Mucosa of descending colon (tissue), 3 donors: Measurements from ENCODE around the gene FYN. TPM values are rescaled to one million over a fixed set of nuclear protein-coding genes. Genes with fewer than 3 reads are reported as not detected.
A peak's percentile ranks its signal among the peaks of the same experiment; 100 is the strongest.

Source experiments
- ATAC-seq: fragments of 200-7000 bp; cut with Tn5 transposase; one replicate; pipeline ENCODE4 v1.9.1; 2020; ENCODE audit warnings: mild to moderate bottlenecking, moderate library complexity
- DNase-seq, 3 donors: peaks; one replicate each; pipeline ENCODE4 v3.0.0-alpha.2; 2020
- H3K36me3 ChIP-seq: fragments of 200-600 bp; one replicate; pipeline ENCODE4 v1.8.0; 2021; ENCODE audit warnings: low read depth, mild to moderate bottlenecking
- H3K4me1 ChIP-seq: fragments of 200-600 bp; one replicate; pipeline ENCODE4 v1.8.0; 2021; ENCODE audit warnings: low read depth, mild to moderate bottlenecking
- H3K4me3 ChIP-seq: fragments of 200-600 bp; one replicate; pipeline ENCODE4 v1.8.0; 2021; ENCODE audit warnings: mild to moderate bottlenecking
- H3K9me3 ChIP-seq: fragments of 200-600 bp; one replicate; pipeline ENCODE4 v1.8.0; 2021; ENCODE audit warnings: mild to moderate bottlenecking
- intact Hi-C, 2 donors: fragments of 100-400 bp; cut with DNase I in 1 of 2; cut with micrococcal nuclease in 1 of 2; formaldehyde crosslinking; loops; one replicate each; pipeline versions ENCODE4 v1.11.0 to v1.11.1; 2022; cut with DNase I, micrococcal nuclease
- total RNA-seq, 3 donors: library from RNA; stranded (reverse); fragmentation: NEBNext Ultra II Directional in 2 of 3; extraction: Animal tissue kit (Norgen Biotek cat#: 25700) in 2 of 3; gene quantifications; one replicate each; pipeline versions ENCODE4 v1.2.1 to v1.2.4, GENCODE V29; 2021 to 2023
- TF ChIP-seq, protein P1 (sequence below): fragments of 200-600 bp; IDR thresholded peaks from one replicate; pipeline ENCODE4 v1.8.0; 2022; ENCODE audit warnings: antibody characterized with exemption, mild to moderate bottlenecking
- donor health status: DM: no; HTN: no; CAD: no; lungs with moderate emphysema.
- donor health status: DM: no; HTN: no; CAD: no.
- donor health status: DM: no; HTN: yes; CAD: no.

Gene FYN
- total RNA-seq, 3 donors from 2014 or later, result 15.0 to 63.0 (median 24.8) TPM

DNA sequence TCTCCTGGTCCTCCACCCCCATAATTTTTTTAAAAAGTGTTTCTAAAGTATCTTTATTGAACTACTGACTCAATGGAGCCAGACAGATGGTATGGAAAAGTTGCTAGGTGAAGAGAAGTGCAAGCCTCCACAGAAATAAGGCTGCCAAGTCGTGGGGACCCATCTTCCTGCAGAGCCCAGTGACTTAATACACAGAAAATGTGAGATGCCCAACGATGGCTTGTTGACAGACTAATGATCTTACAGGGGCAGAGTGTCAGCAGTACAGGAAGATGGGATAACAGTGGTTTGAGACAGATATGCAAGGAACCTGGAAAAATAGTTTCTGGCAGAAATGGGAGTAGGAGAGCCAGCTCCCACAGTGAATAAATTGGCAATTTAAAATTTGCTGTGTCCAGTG is 43.3 kb downstream of the FYN start:
- intact Hi-C loops, result no loop called here
- H3K9me3 ChIP-seq, result no peaks in the 10 kb centered on the region
- no peak overlapping the region for H3K4me3 ChIP-seq
- no peak for ATAC-seq
- TF ChIP-seq, protein P1, sequence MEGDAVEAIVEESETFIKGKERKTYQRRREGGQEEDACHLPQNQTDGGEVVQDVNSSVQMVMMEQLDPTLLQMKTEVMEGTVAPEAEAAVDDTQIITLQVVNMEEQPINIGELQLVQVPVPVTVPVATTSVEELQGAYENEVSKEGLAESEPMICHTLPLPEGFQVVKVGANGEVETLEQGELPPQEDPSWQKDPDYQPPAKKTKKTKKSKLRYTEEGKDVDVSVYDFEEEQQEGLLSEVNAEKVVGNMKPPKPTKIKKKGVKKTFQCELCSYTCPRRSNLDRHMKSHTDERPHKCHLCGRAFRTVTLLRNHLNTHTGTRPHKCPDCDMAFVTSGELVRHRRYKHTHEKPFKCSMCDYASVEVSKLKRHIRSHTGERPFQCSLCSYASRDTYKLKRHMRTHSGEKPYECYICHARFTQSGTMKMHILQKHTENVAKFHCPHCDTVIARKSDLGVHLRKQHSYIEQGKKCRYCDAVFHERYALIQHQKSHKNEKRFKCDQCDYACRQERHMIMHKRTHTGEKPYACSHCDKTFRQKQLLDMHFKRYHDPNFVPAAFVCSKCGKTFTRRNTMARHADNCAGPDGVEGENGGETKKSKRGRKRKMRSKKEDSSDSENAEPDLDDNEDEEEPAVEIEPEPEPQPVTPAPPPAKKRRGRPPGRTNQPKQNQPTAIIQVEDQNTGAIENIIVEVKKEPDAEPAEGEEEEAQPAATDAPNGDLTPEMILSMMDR, result no peak
- H3K36me3 ChIP-seq, result no peaks in the 10 kb centered on the region
- H3K4me1 ChIP-seq, result no peaks in the 10 kb centered on the region
- DNase-seq, result no peak

DNA sequence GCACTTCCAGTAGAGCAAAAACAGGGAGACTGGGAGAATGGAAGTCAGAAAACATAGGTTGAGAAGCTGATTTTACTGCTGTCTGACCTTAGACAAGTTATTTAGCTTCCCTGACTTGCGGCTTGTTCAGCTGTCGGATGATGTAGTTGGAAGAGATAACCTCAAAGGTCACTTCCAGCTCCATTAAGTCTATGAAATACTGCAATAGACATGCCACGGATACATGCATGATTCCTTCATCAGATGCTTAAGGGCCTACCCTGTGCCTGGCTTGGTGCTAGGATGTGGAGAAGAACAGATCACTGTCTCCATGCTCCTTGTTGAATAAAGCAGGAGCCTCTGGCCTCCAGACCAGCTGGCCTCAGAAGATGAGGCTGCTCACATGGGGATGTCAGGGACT is 43.7 kb downstream of the FYN start:
- Histone ChIP-seq H3K4me3 (no peak overlapping the region), H3K4me1 (no peaks in the 10 kb centered on the region), H3K9me3 (no peaks in the 10 kb centered on the region), H3K36me3 (no peaks in the 10 kb centered on the region)
- no peak for ATAC-seq
- no peak for DNase-seq
- intact Hi-C loops, result no loop called here
- TF ChIP-seq, protein P1, result no peak

DNA sequence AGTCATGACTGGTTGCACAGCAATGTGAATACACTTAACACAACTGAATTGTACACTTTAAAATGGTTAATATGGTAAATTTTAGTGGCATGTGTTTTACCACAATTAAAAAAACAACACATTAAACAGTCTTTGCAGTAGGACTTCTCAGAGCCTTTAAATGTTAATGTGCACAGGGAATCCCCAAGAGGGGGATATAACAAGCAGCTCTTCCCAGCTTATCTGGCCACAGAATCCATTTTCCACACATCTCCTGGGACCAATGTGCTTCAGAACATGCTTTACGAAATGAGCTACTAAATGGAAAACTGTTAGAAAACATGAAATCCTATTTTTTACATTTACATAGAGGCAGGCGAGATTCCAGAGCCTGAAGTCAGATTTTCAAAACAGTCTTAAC is 44.4 kb downstream of the FYN start:
- ATAC-seq (no peak), DNase-seq (no peak)
- intact Hi-C loops, result no loop called here
- TF ChIP-seq, protein P1, result no peak
- H3K9me3 ChIP-seq, result no peaks in the 10 kb centered on the region
- H3K4me3 ChIP-seq, result no peak overlapping the region
- no peaks in the 10 kb centered on the region for H3K4me1 ChIP-seq
- no peaks in the 10 kb centered on the region for H3K36me3 ChIP-seq

DNA sequence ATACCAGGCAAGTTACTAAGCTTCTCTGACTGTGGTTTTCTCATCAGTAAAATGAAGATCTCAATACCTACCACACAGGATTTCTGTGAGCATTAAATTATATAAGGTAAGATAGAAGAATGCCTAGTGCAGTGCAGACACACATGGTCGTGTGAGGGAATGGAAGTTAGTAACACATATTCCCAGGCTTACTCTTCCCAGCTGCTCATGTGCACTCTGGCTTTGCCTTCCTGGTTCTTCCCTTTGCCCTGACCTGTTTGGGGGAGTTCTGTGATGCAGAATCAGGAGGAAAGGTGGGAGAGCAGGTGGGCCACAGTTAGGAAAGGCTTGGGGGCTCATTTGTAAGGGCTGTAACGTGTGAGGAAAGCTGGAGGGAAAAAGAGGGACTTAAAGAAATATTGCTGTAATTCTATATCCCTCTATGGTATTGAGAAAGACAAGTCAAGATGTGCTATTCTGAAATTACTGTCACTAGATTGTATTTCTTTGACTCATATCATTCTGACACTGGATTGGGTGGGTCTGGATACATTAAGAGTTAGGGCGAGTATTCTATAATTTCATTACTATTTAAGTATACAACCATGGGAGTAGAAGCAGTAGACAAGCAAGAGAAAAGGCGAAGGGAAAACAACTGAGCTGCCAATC is 47.7 kb downstream of the FYN start:
- TF ChIP-seq, protein P1, result no peak
- no peaks in the 10 kb centered on the region for H3K36me3 ChIP-seq
- H3K9me3 ChIP-seq, result no peaks in the 10 kb centered on the region
- DNase-seq, result no peak
- no peak overlapping the region for H3K4me3 ChIP-seq
- intact Hi-C loops, result no loop called here
- no peaks in the 10 kb centered on the region for H3K4me1 ChIP-seq
- ATAC-seq, result no peak

- Histone ChIP-seq H3K4me1 (no peaks in the 10 kb centered on the region), H3K9me3 (no peaks in the 10 kb centered on the region), H3K36me3 (no peaks in the 10 kb centered on the region), H3K4me3 (no peak overlapping the region)
- ATAC-seq (peak; percentile 9), DNase-seq (no peak)
- intact Hi-C loops, result no loop called here
- TF ChIP-seq, protein P1, result no peak
These were observed 48.5 kb downstream of the FYN start for GRCh38 chr6:111824608-111825337.
